Measurements from ENCODE around the gene HEXIM1. TPM values are rescaled to one million over a fixed set of nuclear protein-coding genes. Genes with fewer than 3 reads are reported as not detected.
A peak's percentile ranks its signal among the peaks of the same experiment; 100 is the strongest.

Gene HEXIM1
- total RNA-seq, 1 donor from 2014 or later = 36.1 TPM

- ATAC-seq (no peak), DNase-seq (no peak)
- Histone ChIP-seq H3K27me3 (no peaks in the 10 kb centered on the region), H3K27ac (peak overlapping the region; percentile 78), H3K4me3 (no peak overlapping the region), H3K9me3 (no peaks in the 10 kb centered on the region), H3K4me1 (peaks cover 39% of the 10 kb centered on the region), H3K36me3 (no peaks in the 10 kb centered on the region)
- TF ChIP-seq, protein P1, sequence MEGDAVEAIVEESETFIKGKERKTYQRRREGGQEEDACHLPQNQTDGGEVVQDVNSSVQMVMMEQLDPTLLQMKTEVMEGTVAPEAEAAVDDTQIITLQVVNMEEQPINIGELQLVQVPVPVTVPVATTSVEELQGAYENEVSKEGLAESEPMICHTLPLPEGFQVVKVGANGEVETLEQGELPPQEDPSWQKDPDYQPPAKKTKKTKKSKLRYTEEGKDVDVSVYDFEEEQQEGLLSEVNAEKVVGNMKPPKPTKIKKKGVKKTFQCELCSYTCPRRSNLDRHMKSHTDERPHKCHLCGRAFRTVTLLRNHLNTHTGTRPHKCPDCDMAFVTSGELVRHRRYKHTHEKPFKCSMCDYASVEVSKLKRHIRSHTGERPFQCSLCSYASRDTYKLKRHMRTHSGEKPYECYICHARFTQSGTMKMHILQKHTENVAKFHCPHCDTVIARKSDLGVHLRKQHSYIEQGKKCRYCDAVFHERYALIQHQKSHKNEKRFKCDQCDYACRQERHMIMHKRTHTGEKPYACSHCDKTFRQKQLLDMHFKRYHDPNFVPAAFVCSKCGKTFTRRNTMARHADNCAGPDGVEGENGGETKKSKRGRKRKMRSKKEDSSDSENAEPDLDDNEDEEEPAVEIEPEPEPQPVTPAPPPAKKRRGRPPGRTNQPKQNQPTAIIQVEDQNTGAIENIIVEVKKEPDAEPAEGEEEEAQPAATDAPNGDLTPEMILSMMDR (IDR thresholded peaks at IDR 0.05) = no peak
- intact Hi-C loops (cut with DNase I) = no loop called here
These were observed 18.8 kb upstream of the HEXIM1 start for GRCh38 chr17:45129426-45129939.

DNA sequence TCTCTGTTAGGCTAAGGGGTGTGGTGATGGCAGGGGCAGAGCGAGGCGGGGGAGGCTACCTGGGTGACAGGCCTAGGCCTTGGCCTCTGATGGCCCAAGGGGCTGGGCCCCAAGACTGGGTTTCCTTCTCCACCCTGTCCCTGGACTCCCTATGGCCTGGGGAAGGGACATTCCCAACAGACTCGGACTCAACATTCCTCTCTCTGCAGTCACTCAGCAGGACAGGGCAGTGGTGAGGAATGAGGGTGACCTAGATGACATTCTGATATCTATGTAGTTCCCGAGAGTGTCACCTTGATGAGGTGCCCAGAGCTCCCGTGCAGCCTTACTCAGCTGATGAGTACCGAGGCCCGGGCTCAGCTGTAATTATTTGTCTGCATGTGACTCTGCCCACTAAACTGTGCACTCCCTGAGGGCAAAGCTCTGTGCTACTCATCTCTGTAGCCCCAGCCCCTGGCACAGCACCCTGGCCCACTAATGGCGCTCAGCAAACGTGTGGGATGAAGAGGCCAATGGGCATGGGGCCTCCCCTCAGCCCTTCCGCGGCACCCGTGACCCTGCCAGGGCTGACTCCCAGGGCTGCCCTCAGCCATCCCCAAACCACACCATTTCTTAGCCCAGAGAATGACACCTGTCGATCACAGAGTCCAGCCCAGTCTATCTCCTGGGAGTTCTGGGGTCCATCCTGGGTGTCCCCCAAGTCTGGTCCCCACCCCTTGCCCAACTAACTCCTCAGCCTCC is 18.2 kb upstream of the HEXIM1 start:
- H3K27ac ChIP-seq = peak overlapping the region; percentile 78

GRCh38 chr17:45130681-45131615 is 17.3 kb upstream of the HEXIM1 start:
- H3K27ac ChIP-seq = peak overlapping the region; percentile 17
- peak; percentile 58 for DNase-seq
- H3K4me3 ChIP-seq = peak overlapping the region; percentile 79
- TF ChIP-seq, protein P1 (IDR thresholded peaks at IDR 0.05) = no peak
- no peaks in the 10 kb centered on the region for H3K27me3 ChIP-seq
- no peaks in the 10 kb centered on the region for H3K9me3 ChIP-seq
- no peak for ATAC-seq
- intact Hi-C loops (cut with DNase I) = no loop called here
- H3K4me1 ChIP-seq = peaks cover 41% of the 10 kb centered on the region
- H3K36me3 ChIP-seq = no peaks in the 10 kb centered on the region

More for the DNA sequence above, 18.2 kb upstream of the HEXIM1 start:
- TF ChIP-seq, protein P1 (IDR thresholded peaks at IDR 0.05) = no peak
- DNase-seq (no peak), ATAC-seq (no peak)
- Histone ChIP-seq H3K36me3 (no peaks in the 10 kb centered on the region), H3K27me3 (no peaks in the 10 kb centered on the region), H3K9me3 (no peaks in the 10 kb centered on the region), H3K4me3 (no peak overlapping the region), H3K4me1 (peaks cover 38% of the 10 kb centered on the region)
- intact Hi-C loops (cut with DNase I) = no loop called here

GRCh38 chr17:45131616-45132319 is 16.5 kb upstream of the HEXIM1 start:
- H3K4me3 ChIP-seq = peak overlapping the region; percentile 79
- ATAC-seq = no peak
- intact Hi-C loops (cut with DNase I) = no loop called here
- H3K9me3 ChIP-seq = no peaks in the 10 kb centered on the region
- H3K27me3 ChIP-seq = no peaks in the 10 kb centered on the region
- DNase-seq = peak; percentile 80
- H3K36me3 ChIP-seq = no peaks in the 10 kb centered on the region
- H3K27ac ChIP-seq = peak overlapping the region; percentile 92
- TF ChIP-seq, protein P1 (IDR thresholded peaks at IDR 0.05) = peak; percentile 90
- H3K4me1 ChIP-seq = peaks cover 47% of the 10 kb centered on the region

DNA sequence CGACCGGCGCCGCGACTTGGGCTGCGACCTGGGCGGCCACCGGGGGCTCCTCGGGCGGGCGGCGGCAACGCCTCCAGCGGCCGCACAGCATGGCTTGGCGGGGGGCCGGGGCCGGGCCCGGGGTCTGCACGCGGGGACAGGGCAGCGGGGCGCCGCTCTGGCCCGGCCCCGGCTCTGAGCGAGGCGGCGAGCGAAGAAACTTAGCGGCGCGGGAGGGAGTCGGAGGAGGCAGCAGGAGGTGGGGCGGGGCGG is 16.0 kb upstream of the HEXIM1 start, which contains the start of gene PLCD3:
Gene PLCD3, minus strand, starts transcription at position 196 of the 252 bp plus-strand sequence. Its CDS starts 105 bp downstream, at position 91.
- Histone ChIP-seq H3K4me1 (peaks cover 42% of the 10 kb centered on the region), H3K27ac (peak within 1 kb of the TSS; percentile 92)

More for the DNA sequence above, 16.0 kb upstream of the HEXIM1 start, which contains the start of gene PLCD3:
- ATAC-seq = no peak
- Histone ChIP-seq H3K9me3 (no peaks in the 10 kb centered on the region), H3K27me3 (no peaks in the 10 kb centered on the region), H3K36me3 (no peaks in the 10 kb centered on the region), H3K4me3 (peak within 1 kb of the TSS; percentile 79)
- TF ChIP-seq, protein P1 (IDR thresholded peaks at IDR 0.05) = no peak
- intact Hi-C loops (cut with DNase I) = no loop called here
- DNase-seq = no peak

Measured in upper lobe of right lung (tissue), 1 donor.